ENCODE measurements around the gene SLC17A6.

- no peak for TF ChIP-seq CTCF (IDR thresholded peaks at IDR 0.05)
- no peak for TF ChIP-seq ZFX (IDR thresholded peaks at IDR 0.05; ENCODE audit: borderline replicate concordance)
Measured at GRCh38 chr11:22336587-22336986, 1.6 kb upstream of the SLC17A6 start.

Data from 22Rv1 (cell line).